ENCODE results near the gene PTPRG. TPM values are rescaled to one million over a fixed set of nuclear protein-coding genes. Genes with fewer than 3 reads are reported as not detected.

Gene PTPRG
- total and polyA plus RNA-seq, 2 of the 13 experiments (the other 11 are each of a cell fraction or from before 2014, with no cell fraction given) = 8.0 to 25.3 TPM

GRCh38 chr3:62248734-62249483 is 687.5 kb downstream of the PTPRG start (continued):
- TF ChIP-seq FLYWCH1 (CRISPR knock-in tag; IDR thresholded peaks at IDR 0.05) = no peak

- POLR2A ChIA-PET = no interaction called here
- no peaks in the 10 kb centered on the region for H3K4me1 ChIP-seq (ENCODE audit: insufficient read depth, low read length)
- 93% methylated on average over 1 of the region's 1 CpG for WGBS (ENCODE audit: low lambda C conversion rate)
- CTCF ChIA-PET (ENCODE audit: low intra/inter-chr PET ratio, low total read pairs) = no interaction called here
- H3K27me3 ChIP-seq (ENCODE audit: control insufficient read depth in 1 of 2, insufficient read depth in 2 of 2, low read length in 2 of 2) = no peaks in the 10 kb centered on the region
- ATAC-seq (no peak), DNase-seq (ENCODE audit: low spot score) (no peak), FAIRE-seq (no peak)
- H3K9ac ChIP-seq (ENCODE audit: insufficient read depth, low read depth, low read length) = no peak overlapping the region
- no TSS peak for BruUV-seq (replicated peaks)
- intact Hi-C loops (cut with micrococcal nuclease; ENCODE audit: unreplicated experiment) (no loop called here), in situ Hi-C loops (cut with HindIII; ENCODE audit: extremely low pct_ligation_motif_present, low pct_unique_long_range_greater_than_20kb) (no loop called here)
- TF ChIP-seq ARNT2 (CRISPR knock-in tag; IDR thresholded peaks at IDR 0.05; ENCODE audit: low read depth) (no peak), JARID2 (CRISPR knock-in tag; IDR thresholded peaks at IDR 0.05; ENCODE audit: insufficient replicate concordance) (no peak), ZBTB21 (CRISPR knock-in tag; IDR thresholded peaks at IDR 0.05) (no peak), HNRNPH1 (optimal IDR thresholded peaks at IDR 0.05; ENCODE audit: low read depth, low read length) (no peak), ZBTB46 (CRISPR knock-in tag; IDR thresholded peaks at IDR 0.05; ENCODE audit: borderline replicate concordance) (no peak), HES4 (CRISPR knock-in tag; IDR thresholded peaks at IDR 0.05; ENCODE audit: borderline replicate concordance) (no peak), SMAD3 (CRISPR knock-in tag; IDR thresholded peaks at IDR 0.05) (no peak), GLMP (CRISPR knock-in tag; IDR thresholded peaks at IDR 0.05; ENCODE audit: borderline replicate concordance) (no peak), RARA (CRISPR knock-in tag; IDR thresholded peaks at IDR 0.05) (no peak), MAFF (IDR thresholded peaks at IDR 0.05; ENCODE audit: low read depth, low read length) (no peak), ZNF552 (CRISPR knock-in tag; IDR thresholded peaks at IDR 0.05; ENCODE audit: borderline replicate concordance) (no peak)
- H2AFZ ChIP-seq (ENCODE audit: low read length) = no peak overlapping the region
- H3K79me2 ChIP-seq (ENCODE audit: insufficient read depth, low read length) = no peaks in the 10 kb centered on the region
- no peak overlapping the region for H3K4me2 ChIP-seq (ENCODE audit: low read depth, low read length)
- no peaks in the 10 kb centered on the region for H4K20me1 ChIP-seq (ENCODE audit: insufficient read depth, low read length)
- H3K36me3 ChIP-seq (replicated peaks in 1 of 2; ENCODE audit: control insufficient read depth in 1 of 2, insufficient read depth in 2 of 2, low read length in 2 of 2) = peaks cover 1 to 6% of the 10 kb centered on the region in 2 experiments; a peak in 3 of 5 replicates
- no peak overlapping the region for H3K27ac ChIP-seq (ENCODE audit: extremely low read length, insufficient read depth, low read length)
- H3K9me3 ChIP-seq (ENCODE audit: low read length) = no peaks in the 10 kb centered on the region
- no peak overlapping the region for H3K4me3 ChIP-seq (replicated peaks in 1 of 3; ENCODE audit: insufficient read depth in 1 of 3, low read depth in 2 of 3, low read length in 3 of 3)
These were observed 688.1 kb downstream of the PTPRG start for GRCh38 chr3:62249484-62249776.

All from HepG2 (cell line).